ENCODE data around the gene CAPNS2.

Gene CAPNS2

DNA sequence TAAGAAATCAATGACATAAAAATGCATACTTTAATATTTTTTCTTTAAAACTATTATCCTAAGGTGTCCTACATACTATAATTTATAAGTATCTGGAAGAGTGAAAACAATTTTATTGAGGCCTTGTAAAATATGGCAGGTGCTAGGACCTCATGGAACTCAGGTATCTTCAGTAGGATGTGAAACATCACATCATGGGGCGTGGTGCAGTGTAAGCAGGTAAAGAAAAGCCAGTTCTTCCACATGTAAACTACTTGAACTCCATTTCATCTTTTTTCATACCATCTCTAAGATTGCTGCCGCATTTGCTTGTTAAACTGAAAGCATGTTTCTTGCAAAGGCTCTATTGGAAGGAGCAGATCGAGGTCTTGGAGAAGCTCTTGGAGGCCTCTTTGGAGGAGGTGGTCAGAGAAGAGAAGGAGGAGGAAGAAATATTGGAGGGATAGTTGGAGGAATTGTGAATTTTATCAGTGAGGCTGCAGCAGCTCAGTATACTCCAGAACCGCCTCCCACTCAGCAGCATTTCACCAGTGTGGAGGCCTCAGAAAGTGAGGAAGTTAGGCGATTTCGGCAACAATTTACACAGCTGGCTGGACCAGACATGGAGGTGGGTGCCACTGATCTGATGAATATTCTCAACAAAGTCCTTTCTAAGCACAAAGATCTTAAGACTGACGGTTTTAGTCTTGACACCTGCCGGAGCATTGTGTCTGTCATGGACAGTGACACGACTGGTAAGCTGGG is at the start of gene CAPNS2:
Gene CAPNS2 (plus strand): TSS at position 253 of the 744 bp plus-strand sequence. CDS start 73 bp downstream, at position 326.
- DNase-seq = no peak

DNA sequence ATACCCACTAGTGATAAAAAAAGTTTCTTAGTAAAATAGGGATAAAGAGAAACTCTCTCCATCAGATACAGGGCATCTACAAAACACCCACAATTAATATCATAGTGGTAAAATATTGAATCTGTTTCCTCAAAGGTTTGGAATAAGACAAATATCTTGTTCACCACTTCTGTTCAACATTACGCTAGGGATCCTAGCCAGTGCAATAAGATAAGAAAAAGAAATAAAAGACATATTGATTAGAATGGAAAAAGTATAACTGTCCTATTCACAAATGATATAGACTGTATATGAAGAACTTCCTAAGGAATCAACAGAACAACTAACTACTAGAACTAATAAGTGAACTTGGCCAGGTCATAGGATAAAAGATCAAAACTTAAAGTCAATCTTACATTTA is 44.7 kb upstream of the CAPNS2 start:
- no peak for DNase-seq

- DNase-seq = no peak
These were observed 40.0 kb upstream of the CAPNS2 start for GRCh38 chr16:55526441-55526840.

DNA sequence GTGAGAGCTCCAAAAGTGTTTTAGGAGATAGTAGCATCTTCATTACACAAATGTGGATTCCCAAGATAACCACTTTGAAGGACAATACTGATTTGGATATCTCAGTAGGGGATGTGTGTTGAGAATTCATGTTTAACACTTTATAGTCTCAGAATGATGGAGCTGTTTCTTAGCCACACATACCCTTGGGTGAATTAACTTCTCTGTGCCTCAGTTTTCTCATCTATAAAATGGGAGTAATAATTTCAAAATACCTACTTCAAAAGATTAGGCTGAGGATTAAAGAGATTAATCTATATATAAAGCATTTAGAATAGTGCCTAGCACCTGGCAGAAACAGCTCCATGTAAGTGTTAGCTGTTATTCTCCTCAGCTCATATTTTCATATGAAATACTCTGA is 38.6 kb upstream of the CAPNS2 start:
- no peak for DNase-seq

GRCh38 chr16:55529018-55529417 is 37.5 kb upstream of the CAPNS2 start:
- DNase-seq = no peak

DNA sequence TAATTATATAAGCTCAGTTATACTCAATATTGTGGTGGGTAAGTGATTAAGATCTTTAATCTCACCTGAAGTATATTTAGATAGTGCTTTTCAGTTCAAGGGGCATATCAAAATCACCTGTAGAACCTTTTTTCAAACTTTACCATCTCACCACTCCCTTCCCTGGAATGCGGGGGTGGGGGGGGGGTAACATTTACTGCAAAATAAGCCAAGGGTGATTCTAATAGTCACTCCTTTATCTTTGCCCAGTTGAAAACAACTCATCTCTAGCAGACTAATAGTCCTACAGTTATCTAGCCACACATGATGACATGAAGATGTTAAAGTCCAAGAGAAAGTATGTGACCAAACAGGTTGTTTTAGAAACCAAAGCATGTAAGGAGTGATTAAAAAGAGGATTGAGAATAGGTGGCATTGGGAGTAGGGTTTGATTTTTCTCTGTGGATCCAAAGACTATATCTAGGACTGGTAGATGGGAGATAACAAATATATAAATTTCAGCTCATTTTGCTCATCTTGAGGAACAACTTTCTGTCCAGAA is 36.1 kb upstream of the CAPNS2 start:
- no peak for DNase-seq

- DNase-seq = no peak
These were observed 34.3 kb upstream of the CAPNS2 start for GRCh38 chr16:55532227-55532626.

DNA sequence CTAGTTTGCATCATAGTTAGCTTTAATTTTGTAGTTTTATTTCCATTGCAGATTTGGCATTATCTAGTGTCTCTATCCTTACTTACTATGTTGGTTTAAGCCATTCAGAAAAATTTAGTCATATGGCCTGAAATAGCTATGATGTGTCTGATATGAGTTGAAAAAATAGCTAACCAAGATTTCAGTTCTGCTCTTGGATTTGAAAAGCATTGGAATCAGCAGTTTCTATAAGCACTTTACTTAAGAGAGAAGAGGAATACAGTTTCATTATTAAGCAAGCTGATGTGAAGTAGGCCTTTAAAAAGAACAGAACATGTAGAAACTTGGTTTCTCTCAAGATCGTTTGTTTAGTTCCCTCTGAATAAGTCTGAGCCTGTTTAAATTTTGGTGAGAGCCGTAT is 31.7 kb upstream of the CAPNS2 start:
- no peak for DNase-seq

DNA sequence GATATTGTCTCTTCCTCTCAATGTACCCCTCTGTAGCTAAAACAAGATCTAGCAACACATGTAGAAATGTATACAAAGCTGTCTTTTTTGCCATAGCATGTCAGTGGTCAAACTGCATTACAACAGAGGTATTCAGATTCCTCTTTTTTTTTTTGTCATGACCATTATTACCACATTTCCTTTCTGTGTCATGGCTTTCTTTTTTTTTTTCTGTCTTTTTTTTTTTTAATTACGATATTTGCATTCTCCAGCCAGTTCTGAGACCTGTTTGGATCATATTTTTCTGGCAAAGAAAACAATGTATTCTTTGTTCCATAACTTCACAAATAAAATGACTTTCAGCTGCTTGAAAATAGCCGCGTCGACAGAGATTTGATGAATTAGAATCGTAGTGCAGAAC is 27.4 kb upstream of the CAPNS2 start:
- DNase-seq = no peak

DNA sequence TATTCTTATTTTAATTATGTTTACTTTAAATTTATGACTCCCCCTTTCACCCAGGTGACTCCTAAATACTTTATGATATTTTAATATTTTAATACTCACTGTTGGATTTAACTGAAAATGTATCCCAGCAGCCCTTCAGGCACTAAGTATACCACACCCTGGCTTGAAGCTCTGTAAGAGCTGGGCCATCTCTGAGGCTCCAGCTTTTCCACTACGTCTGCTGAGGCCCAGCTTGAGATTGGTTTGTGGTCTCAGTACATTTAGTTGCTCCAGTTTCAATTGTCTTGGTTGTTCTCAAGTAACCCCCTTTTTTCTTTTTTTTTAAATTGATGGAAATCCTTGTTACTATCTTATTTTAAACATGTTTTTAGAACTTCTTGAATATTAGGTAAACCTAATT is 27.0 kb upstream of the CAPNS2 start:
- DNase-seq = no peak

DNA sequence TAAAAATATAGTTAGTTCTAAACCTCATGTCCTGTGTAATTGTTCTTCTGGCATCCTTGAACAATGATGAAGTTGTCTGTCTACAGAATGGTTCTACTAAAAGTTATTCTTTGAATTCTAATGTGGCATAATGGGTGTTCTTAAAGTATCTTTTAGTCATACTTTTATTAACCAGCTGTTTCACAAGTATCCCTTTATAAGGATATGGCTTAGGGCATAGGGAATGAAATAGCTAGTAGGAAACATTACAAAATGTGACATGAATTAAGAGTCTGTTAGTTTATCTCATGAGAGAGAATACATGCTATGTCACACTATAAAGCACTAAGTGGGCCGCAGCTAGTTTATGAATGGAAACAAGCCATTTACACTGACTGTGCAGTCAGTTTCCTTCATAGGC is 26.3 kb upstream of the CAPNS2 start:
- DNase-seq = no peak

DNA sequence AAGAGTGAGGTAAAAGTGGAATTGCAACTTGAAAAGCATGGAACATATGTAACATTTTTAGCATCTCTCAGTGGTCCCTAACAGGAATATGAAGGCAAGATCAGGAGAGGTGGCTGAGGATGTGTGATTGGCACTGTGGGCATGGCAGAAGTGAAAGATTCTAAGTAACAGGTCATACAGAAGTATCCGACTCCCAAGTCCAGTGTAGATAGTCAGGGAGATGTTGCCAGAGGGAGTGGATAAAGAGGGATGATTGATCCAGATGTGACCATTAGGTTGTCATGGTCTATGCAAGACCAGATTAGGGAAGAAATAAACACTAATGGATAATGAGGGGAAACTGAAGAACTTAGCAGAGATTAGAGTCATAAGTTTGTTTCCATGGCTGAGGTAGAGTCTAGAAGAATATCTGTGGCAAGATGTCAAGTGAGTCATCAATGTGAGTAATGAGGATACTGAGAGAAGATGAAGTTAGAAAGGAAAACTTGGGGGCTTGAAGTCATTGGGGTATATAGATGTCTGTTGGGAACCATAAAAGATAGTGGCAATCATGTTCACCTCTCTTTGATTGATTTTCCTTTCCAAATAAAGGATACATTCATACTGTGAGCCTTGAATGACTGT is 23.9 kb upstream of the CAPNS2 start:
- no peak for DNase-seq

DNA sequence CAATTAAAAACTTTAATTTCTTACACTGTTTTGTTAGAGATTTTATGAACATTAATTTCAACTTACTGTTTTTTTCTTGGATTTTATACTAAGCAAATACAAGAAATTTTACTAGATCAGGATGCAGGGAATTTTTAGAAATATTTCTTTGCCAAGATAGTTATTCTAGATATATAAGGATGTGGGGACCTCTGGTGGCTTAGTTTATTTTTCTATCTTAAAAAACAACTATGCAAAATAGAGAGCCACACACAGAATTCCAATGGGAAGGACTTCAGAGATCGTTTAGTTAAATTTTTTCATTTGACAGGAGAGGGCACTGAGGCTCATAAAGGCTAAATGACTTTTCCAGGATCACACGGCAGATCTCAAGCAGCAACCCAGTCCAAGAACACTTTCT is 23.0 kb upstream of the CAPNS2 start:
- DNase-seq = no peak

GRCh38 chr16:55552621-55553020 is 13.9 kb upstream of the CAPNS2 start:
- DNase-seq = no peak

DNA sequence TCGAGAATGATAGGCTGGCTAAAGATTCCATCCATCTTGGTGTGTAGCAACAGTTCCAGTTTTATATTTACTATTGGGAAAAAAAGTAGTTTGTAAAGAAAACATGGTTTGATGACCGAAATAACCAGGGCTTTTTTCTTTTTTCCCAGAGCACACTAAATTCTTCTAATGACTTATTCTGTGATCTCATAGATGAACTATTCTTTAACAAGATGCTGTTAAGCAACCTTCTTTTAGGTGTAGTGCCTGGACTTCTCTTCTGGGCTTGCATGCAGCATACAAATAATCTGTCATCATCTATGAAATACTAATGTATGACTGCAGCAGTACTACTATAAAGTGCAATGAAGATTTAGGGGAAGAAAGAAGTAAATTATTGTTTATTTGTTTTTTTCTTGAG is 11.0 kb upstream of the CAPNS2 start:
- DNase-seq = no peak

- no peak for DNase-seq
These were observed 9.3 kb upstream of the CAPNS2 start for GRCh38 chr16:55557186-55557585.

GRCh38 chr16:55559233-55559632 is 7.3 kb upstream of the CAPNS2 start:
- DNase-seq = no peak

DNA sequence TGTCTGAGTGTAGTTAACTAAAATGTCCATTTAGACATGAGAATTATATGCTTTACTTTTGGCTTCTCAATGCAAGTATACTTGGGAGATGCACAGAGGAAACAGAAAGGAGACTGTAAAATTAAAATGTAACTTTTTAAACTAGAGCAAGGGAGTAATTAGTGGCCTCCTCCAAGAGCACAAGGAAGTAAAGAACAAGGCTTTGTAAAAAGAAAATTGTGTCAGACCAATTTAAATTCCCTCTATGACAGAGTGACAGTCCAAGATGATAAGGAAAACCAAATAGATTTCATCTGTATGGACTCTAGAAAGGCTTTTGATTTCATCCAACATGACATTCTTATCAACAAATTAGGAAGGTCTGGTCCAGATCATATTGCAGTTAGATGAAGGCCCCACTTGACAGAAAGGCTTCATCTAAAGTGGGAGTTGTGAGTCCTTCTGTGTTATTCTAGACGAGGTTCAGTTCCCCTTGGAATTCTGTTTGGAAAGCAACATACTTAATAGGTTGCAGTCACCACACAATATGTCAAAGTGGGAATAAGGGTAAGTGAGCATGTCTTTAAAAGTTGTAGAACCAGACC is 6.5 kb upstream of the CAPNS2 start:
- DNase-seq = no peak

DNA sequence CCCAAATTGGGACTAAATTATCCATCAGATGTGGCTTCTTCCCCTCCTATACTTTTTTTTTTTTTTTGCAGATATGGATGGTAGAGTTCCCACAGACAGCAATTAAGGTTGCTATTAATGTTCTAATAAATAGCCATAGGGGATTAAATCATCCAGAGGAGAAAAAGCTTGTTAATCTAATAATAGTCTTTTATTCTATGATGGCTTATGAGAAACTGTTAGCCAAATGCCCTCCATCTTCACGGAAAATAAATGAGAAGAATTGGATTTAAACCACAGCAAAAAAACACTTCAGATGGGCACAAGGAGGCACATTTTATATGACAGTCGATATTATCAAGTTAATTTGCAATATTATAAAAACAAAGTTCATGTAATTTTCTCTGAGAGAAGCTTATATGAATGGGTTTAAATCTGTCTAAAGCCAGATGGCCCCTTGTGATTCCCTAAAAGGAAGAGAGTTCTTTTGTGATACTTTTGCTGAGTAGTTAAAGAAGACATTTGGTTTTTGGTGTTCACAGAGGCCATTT is 5.1 kb upstream of the CAPNS2 start:
- DNase-seq = no peak

DNA sequence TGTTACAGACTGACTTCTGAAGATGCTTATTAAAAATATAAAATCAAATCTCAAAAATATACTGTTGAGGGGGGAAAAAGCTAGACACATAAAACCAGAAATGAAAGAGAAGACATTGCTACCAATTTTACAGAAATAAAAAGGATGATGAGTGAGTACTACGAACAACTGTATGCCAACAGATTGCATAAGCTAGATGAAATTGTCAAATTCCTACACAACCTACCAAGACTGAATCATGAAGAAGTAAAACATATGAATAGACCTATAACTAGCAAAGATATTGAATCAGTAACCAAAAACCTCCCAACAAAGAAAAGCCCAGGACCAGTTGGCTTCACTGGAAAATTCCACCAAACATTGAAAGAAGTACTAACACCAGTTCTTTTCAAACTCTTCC is 3.5 kb upstream of the CAPNS2 start:
- DNase-seq = no peak

- DNase-seq = no peak
These were observed 2.7 kb upstream of the CAPNS2 start for GRCh38 chr16:55563797-55564196.

DNA sequence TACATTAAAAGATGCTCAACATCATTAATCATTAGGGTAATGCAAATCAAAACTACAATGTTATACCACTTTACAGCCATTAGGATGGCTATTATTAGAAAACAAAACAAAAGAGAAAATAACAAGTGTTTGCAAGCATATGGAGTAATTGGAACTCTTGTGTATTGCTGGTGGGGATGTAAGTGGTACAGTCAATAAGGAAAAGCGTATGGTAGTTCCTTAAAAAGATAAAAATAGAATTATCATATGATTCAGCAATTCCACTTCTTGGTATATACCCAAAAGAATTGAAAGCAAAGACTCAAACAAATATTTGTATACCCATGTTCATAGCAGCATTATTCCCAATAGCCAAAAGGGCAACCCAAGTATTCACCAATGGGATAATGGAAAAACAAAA is 1.4 kb upstream of the CAPNS2 start:
- no peak for DNase-seq

DNA sequence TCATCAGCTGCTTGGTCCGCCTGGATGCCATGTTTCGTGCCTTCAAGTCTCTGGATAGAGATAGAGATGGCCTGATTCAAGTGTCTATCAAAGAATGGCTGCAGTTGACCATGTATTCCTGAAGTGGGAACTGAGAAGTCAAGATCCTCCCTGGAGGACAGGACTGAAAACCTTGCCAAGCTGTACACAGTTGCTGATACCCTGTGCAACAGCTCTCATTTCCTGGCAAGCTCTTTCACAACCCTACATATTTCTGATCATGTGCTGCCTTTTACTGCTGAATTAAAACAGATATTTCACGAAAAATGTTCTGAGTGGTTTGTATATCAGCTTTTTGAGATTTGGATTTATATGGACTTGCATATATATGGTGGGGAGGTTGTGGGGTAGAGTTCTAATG is 898 bp downstream of the CAPNS2 start:
- DNase-seq = no peak

DNA sequence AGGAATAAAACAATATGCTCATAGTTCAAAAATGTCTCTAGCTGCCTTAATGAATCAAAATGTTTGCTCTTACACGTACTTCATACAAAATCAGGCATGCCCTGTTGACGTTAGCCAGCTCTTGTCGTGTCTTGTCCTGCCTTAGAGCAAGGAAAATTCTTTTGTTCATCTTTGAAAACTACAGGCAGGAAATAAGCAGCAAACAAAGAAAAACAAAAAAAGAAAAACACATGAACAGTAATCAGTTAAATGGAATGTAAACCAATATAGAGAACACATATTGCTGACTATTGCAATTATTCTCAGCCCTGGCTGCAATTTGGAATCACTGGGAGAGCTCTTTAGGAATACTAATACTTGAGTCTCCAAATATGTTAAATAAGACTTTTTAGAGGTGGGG is 1.7 kb downstream of the CAPNS2 start:
- DNase-seq = no peak
